AG04450 (cell line): Measurements from ENCODE around the gene CASKIN2. TPM values are rescaled to one million over a fixed set of nuclear protein-coding genes. Genes with fewer than 3 reads are reported as not detected.

Experiments used
- CTCF ChIA-PET: fragments of 300-600, 350-600 bp; formaldehyde crosslinking; extraction: SDS; loops from one replicate; lab custom pipeline; 2022; ENCODE audit warnings: antibody characterized with exemption, inconsistent platforms; lab: Charles Lee
- POLR2A ChIA-PET: fragments of 350-600 bp; formaldehyde crosslinking; extraction: SDS; loops from one replicate; lab custom pipeline; 2021; ENCODE audit warnings: antibody characterized with exemption, inconsistent platforms; lab: Yijun Ruan, JAX
- DNase-seq: peaks from one replicate; pipeline ENCODE4 v3.0.0-alpha.2; 2011; ENCODE audit warnings: low read depth, low spot score
- H3K27ac ChIP-seq: one replicate; pipeline ENCODE4 v1.5.1; 2012; ENCODE audit warnings: low read depth, low read length, control low read depth
- H3K27me3 ChIP-seq: one replicate; pipeline ENCODE4 v1.6.0; 2012; ENCODE audit warnings: low read length; ENCODE audit not compliant: control insufficient read depth, insufficient read depth
- H3K4me3 ChIP-seq: 2 replicates; pipeline ENCODE4 v1.5.1; 2011; ENCODE audit warnings: mild to moderate bottlenecking, low read depth, low read length, control low read depth
- H3K9me3 ChIP-seq: 2 replicates; pipeline ENCODE4 v1.5.1; 2012; ENCODE audit warnings: low read length; ENCODE audit not compliant: control insufficient read depth, insufficient read depth
- polyA plus RNA-seq: library from polyadenylated mRNA; depleted of rRNA; stranded (reverse); fragments of >200 nt; gene quantifications from 2 replicates; pipeline ENCODE4 v1.2.3, GENCODE V29; 2011
- TF ChIP-seq, protein P1 (sequence below): IDR thresholded peaks from 2 replicates; pipeline ENCODE4 v1.5.1; 2011; ENCODE audit warnings: low read depth, low read length, control low read depth, inconsistent platforms

CASKIN2 gene
- polyA plus RNA-seq, 1 experiment, result 1.9 TPM

DNA sequence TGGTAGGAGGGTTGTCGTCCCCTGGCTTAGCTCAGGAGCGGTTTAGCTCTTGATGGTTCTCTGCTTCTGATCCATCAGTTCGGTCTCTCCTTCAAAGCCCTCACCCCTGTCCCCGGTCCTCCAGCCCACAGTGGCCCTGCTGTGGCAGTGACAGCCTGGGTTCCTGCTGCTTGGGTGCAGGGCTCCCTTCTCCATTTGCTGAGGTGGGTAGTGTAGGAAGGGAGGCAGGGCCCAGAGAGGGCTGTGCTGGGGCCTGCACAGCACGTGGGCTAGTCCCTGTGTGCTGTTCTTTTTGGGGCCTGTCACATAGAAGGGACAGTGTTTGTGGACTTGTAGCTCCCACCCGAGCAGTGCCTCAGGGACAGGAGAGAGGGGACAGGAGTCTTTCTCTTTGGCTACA, 40.6 kb downstream of the CASKIN2 start:
- CTCF ChIA-PET, result no interaction called here
- no peaks in the 10 kb centered on the region for H3K9me3 ChIP-seq
- POLR2A ChIA-PET, result no interaction called here
- H3K4me3 ChIP-seq, result no peak overlapping the region
- TF ChIP-seq, protein P1, sequence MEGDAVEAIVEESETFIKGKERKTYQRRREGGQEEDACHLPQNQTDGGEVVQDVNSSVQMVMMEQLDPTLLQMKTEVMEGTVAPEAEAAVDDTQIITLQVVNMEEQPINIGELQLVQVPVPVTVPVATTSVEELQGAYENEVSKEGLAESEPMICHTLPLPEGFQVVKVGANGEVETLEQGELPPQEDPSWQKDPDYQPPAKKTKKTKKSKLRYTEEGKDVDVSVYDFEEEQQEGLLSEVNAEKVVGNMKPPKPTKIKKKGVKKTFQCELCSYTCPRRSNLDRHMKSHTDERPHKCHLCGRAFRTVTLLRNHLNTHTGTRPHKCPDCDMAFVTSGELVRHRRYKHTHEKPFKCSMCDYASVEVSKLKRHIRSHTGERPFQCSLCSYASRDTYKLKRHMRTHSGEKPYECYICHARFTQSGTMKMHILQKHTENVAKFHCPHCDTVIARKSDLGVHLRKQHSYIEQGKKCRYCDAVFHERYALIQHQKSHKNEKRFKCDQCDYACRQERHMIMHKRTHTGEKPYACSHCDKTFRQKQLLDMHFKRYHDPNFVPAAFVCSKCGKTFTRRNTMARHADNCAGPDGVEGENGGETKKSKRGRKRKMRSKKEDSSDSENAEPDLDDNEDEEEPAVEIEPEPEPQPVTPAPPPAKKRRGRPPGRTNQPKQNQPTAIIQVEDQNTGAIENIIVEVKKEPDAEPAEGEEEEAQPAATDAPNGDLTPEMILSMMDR, result no peak
- no peaks in the 10 kb centered on the region for H3K27me3 ChIP-seq
- no peak overlapping the region for H3K27ac ChIP-seq
- no peak for DNase-seq

DNA sequence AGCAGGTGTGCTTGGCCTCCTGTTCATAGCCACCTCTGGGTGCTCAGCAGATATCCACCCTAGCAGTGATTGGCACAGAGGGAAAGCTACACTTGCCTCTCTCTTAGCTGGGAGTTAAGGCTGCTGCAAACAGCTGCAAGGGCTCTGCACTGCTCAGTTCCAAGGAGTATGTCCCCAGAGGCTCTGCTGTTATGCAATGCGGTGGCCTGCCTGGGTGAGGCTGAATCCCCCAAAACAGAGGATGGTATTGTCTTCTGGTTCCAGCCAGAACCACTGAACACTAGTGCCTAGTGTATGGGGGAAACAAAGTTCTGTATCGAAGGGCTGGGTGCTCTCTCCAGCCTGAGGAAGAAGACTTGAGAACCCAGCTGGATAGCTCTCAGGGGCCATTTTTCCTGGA, 42.1 kb downstream of the CASKIN2 start:
- Histone ChIP-seq H3K27ac (no peak overlapping the region), H3K4me3 (no peak overlapping the region), H3K9me3 (no peaks in the 10 kb centered on the region), H3K27me3 (no peaks in the 10 kb centered on the region)
- ChIA-PET CTCF (no interaction called here), POLR2A (no interaction called here)
- TF ChIP-seq, protein P1, result no peak
- DNase-seq, result no peak

DNA sequence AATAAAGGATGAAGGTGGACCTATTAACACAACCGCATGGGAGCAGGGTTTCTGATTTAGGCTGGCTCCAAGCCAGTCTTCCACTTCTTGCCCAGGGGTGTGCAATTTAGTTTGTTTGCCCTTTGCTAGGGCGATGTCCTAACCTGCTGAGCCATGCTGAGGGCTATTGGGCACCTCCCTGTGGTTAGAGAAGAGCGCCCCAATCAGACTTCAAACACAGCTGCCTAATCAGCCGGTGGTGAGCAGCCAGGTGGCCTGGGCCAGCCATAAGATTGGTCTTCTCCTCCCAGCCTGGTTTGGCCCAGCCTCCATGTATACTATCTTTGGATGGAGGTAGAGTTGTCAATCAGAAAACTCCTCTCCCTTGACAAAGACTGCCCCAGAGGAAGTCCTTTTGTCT, 43.2 kb downstream of the CASKIN2 start:
- Histone ChIP-seq H3K27me3 (no peaks in the 10 kb centered on the region), H3K9me3 (no peaks in the 10 kb centered on the region), H3K4me3 (no peak overlapping the region), H3K27ac (no peak overlapping the region)
- ChIA-PET CTCF (no interaction called here), POLR2A (no interaction called here)
- TF ChIP-seq, protein P1, result no peak
- no peak for DNase-seq

DNA sequence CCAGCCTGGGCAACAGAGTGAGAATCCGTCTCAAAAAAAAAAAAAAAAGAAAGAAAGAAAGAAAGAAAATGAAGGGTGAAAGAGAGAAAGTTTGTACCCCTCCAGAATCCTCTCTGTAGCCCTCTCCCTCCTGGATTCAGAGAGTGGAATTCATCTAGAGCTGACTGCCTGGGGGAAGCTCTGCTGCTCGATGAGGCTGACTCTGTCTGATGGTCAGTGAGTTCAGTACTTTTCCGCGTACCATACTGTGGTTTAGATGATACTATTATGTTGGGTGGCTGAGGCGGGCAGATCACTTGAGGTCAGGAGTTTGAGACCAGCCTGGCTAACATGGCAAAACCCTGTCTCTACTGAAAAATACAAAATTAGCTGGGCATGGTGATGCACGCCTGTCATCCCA, 44.1 kb downstream of the CASKIN2 start:
- H3K9me3 ChIP-seq, result no peaks in the 10 kb centered on the region
- TF ChIP-seq, protein P1, result no peak
- H3K27ac ChIP-seq, result no peak overlapping the region
- H3K4me3 ChIP-seq, result no peak overlapping the region
- POLR2A ChIA-PET, result interaction anchor here (0.6 kb wide), 1 partner anchor 15 kb away, joined by 4 read pairs; no protein-coding TSS in a partner anchor
- CTCF ChIA-PET, result no interaction called here
- DNase-seq, result no peak
- no peaks in the 10 kb centered on the region for H3K27me3 ChIP-seq

DNA sequence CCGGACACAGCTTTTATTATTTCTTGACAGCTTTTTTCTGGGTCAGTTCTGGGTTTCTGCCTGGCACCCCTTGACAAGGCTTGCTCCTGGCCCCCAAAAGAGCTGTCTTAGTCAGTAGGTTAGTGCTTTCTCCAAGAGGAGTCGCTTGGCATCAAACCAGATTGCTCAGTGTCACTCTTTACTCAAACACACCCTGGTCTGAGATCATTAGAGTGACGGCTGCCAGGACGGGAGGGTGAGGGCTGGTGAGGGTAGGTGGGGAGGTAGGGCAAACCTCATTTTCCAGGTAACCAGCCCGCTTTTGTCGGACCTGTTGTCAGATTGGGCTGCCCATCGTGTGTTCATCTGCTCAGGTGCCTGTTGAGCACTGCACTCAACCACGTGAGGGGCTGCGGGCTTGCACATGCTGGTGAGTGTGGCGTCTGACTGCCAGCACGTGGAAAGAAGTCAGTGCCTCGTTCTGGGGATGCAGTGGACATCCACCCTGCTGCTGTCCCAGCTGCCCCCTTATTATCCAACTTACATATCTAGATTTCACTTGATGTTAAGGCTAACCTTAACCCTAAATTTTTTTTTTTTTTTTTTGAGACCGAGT, 46.5 kb downstream of the CASKIN2 start:
- H3K27me3 ChIP-seq, result no peaks in the 10 kb centered on the region
- CTCF ChIA-PET, result no interaction called here
- H3K4me3 ChIP-seq, result no peak overlapping the region
- no peaks in the 10 kb centered on the region for H3K9me3 ChIP-seq
- TF ChIP-seq, protein P1, result no peak
- POLR2A ChIA-PET, result no interaction called here
- no peak for DNase-seq
- no peak overlapping the region for H3K27ac ChIP-seq
